ENCODE measurements around the gene OTOA.
"Not testable (repeated sequence)": the region's sequence is repeated elsewhere in the genome, so short reads cannot be mapped to it uniquely, and the experiment has no call there.

Gene OTOA

DNA sequence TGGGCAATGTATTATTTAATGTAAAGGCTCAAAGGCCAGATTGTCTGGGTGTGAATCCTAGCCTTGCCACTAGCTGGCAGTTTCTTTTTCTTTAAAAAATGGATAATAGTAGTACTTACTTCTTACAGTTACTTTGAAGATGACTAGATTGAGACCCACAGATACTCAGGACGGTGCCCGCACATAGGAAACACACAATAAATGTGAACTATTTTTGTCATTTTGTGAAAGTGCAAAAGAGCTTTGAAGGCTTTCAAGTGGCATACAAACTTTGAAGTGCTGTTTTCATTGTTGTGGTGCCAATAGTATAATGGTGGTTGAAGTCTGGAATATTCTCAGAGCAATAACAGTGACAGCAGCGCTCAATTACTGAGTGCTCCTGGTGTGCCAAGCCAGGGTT lies 63.6 kb downstream of the OTOA start:
- DNase-seq = no peak

DNA sequence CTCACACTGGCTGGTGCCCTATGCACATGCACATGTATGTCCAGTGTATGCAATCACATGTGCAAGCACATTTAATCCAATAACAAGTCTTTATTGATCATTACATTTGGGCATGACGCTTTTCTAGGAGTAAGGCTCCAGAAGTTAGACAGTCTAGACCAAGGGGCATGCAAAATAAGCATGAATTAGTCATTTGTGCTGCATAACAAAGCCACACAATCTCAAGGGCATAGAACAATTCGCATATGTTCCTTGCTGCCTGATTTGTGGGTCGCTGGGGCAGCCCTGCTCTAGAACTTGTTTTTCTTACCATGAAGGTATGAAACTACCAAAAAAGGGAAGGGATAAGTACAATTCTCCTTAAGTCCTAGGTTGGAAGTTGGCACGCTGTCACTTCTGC lies 67.5 kb downstream of the OTOA start:
- DNase-seq = not testable (repeated sequence)

DNA sequence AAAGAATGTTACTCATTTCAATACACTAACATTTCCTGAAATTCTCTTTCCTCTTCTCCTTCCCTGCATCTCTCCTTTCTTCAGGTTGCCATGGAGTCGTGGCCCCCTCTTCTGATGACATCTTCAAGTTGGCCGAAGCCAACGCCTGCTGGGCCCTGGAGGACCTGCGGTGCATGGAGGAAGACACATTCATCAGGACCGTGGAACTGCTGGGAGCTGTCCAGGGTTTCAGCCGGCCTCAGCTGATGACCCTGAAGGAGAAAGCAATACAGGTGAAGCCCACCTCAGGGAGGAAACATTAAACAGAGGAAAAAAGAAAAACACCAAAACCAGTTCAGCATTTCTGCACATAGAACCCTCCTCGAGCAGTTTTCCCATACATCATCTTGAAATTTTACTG lies 76.9 kb downstream of the OTOA start:
- not testable (repeated sequence) for DNase-seq

DNA sequence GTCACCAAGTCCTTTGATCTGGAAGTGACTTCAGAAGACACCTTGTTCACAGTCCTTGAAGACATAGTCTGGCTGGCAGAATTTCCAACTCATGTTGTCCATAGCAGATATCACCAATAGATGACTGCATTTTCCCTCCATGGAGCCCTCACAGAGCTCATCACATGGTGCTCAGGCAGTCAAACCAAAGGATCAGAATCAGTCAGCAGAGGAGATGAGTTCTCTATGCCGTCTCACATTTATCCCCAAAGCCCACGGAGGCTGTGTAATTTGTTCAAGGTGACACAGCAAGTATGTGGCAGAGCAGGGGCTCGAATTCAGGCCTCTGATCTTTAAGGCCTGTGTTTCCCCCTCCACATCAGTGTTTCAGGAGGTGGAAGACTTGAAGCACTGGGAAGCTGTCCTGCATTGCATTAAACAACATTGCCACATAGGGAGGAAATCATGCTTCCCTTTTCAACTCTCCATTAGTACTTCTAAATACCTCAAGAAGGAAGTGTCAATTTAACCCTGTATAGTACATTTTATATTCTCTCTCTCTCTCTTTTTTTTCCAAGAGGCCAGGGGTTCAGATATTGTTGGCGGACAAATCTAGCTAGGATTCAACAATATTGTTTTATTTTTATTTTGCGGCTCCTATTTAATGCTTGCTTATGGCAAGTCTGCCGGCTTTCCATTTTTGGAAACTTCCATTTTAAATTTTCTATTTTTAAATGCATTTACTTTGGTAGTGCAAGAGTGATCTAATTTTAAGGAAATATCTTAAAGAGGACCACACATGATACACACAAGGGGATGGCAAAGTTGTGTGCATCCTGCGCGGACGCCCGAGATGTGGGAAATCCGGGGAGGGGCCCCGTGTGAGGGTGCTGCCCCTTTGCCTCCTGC lies 92.7 kb downstream of the OTOA start:
- peak; percentile 5 to 16 for DNase-seq

DNA sequence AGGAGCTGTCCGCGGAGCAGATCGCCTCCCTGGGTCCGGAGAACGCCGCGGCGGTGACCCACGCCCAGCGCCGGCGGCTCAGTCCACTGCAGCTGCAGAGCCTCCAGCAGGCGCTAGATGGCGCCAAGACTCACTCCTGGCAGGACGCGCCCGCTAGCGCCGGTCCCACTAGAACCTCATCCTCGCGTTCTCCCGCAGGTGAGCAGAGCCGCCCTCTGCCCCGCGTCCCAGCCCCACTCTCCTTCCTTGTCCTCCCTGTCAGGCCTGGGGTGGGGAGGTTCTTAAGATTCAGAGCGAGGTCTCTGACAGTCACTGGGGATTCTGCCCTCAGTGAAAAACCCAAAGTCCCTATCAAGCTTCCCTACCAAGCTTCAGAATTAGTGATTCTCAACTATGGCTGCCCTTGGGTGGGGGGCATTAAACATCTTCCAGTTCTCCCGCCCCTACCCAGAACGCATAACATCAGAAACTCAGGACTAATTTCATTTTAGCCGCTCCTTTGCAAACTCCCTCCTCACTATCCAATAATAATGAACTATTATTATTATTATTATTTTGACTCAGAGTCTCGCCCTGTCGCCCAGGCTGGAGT lies 93.4 kb downstream of the OTOA start:
- DNase-seq = not testable (repeated sequence)

DNA sequence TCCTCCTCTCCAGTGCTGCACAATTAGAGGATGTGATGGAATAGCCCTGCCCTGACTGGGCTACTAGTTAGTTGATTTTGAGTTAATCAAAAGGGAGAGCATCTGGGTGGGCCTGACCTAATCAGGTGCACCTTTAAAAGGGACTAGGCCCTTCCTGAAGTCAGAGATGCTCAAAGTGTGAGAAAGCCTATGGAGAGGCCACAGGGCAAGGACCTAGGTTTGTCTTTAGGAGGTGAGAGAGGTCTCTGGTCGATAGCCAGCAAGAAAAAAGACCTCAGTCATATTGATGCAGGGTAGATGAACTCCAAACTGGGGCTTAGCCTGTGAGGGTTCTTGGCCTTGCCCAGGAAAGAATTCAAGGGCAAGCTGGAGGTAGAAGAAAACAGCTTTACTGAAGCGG lies 104.5 kb downstream of the OTOA start:
- DNase-seq = not testable (repeated sequence)

DNA sequence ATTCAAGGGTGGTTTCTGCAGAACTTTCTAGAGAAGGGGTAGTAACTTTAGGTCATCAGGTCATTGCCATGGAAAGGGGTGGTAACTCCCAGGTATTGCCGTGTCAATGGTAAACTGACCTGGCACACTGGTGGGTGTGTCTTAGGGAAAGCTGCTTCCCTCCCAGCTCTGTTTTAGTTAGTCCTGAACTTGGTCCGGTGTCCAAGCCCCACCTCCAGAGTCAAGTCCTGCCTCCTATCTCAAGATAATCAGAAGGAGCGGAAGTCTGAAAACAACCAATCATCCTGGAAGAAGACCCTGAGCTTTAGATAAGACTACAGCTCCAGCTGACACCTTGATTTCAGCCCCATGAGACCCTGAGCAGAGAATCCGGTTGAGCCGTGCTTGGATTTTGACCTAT lies 105.0 kb downstream of the OTOA start:
- not testable (repeated sequence) for DNase-seq

DNA sequence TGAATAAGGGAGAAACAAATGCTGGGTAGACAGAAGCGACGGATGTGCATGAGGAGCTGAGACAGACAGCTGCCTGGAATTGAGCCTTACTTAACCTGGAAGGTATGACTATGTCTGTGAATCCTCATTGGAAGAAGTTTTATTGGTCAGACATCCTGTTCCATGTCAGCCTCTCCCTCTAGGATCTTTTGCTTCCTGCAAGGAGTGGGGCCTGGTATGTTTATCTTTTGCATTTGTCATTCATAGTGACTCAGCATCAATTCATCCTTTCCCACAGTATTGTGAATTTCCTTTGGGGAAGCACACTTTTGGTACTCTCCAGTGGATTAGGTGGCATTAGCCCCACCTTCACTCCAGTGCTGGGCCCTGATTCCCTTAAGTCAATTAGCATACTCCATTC lies 105.5 kb downstream of the OTOA start:
- DNase-seq = not testable (repeated sequence)

DNA sequence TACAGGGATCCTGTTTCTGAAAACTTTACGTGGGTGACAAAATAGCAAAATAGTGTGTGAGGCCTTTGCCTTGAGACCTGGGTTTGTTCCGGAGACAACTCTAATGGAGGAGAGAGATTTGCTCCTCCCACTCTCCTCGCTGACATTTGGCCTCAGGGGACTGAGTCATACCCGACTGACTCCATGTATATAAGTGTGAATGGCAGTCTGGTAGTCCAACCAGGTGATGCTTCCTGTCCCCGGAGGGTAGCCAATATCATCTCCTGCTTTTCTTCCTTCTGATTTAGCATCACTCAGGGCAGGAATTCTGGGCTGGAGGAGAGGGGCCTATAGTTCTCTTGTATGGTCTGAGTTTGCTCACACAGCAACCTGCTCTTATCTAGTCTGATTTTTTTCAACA lies 106.8 kb downstream of the OTOA start:
- DNase-seq = not testable (repeated sequence)

DNA sequence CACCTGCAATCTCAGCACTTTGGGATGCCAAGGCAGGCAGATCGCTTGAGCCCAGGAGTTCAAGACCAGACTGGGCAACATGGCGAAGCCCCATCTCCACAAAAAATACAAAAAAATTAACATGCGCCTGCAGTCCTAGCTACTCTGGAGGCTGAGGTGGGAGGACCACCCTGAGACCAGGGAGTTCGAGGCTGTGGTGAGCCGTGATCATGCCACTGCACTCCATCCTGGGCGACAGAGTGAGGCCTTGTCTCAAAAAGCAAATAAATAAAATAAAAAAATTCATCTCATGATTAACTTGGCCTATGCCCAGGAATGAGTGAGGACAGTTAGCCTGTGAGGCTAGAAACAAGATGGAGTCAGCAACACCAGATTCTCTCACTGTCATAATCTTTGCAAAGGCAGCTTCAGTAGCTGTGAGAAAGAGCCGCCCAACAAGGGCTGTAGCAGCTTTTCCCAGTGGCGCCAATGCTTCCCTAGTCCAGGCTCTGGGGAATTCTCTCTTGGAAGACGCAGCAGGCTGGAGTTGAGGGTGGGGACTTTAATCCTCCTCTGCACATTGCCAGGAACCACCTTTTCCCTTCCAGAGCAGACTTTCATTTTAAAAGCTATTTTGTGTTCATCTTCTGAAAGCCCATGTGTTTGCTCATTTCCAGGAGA lies 108.9 kb downstream of the OTOA start:
- not testable (repeated sequence) for DNase-seq

DNA sequence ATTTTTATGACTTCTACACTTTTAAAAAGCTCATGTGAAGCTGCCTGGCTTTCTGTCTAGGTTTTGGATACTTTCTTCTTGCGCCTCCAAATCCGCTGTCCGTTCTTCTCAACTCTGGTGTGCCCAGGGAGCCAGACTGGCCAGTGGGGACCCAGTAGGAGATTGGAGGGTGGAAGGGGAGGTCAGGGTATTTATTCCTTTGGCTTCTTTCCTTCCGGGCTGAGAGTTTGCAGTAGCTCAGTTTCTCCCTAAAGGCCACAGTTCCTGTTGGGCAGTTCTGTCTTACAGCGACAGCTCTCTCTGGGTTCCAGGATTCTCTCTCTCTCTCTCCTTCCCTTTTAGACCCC lies 109.4 kb downstream of the OTOA start:
- DNase-seq = not testable (repeated sequence)

DNA sequence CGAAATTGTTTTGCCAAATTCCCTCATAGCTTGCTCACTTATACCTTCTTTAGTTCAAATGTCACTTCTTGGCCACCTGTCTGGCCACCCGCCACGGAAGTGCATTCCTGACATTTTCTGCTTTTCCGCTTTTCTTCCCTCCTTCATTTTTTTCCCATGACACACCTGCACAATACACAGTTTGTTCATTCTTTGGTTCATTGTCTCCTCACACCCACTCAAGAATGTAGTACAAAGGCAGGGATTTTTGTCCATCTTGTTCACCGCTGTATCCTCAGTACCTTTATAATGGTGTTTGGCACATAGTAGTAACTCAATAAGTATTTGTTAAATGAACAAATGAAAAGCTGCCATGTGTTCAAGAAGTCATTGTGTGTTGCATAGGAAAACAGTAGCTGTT lies 116.8 kb downstream of the OTOA start:
- DNase-seq = not testable (repeated sequence)

DNA sequence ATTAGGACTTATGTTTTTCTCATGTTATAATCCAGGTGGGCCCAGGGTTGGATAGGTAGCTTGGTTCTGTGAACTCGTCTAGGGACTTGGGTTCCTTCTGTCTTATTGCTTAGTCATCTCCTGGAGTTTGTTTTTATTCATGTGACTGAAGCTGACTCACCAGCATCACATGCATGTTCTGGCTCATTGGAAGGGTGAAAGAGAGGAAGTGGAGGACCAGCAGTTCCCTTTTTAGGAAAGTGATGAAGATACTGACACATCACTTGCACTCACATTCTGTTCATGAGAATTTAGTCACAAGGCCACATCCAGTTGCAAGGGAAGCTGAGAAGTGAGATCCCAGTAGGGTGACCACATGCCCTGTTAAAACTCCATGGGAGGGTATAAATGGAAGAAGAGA lies 126.7 kb downstream of the OTOA start:
- not testable (repeated sequence) for DNase-seq

DNA sequence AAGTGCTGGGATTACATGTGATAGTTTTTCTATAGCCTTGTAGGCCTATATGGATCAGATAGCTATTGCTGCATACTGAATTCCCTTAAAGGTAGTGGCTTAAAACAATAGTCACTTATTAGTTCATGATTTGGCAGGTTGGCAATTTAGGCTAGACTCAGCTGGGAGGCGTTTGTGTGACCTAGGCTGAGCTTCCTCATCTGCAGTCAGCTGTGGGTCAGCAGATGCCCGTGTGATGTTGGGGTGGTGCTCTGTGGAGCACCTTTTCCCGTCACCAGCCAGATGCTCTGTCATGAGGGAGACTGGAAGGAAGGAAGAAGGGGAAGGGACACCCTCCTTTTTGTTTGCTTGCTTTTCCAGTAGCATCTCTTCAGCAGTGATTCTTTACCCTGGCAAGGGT lies 129.5 kb downstream of the OTOA start:
- not testable (repeated sequence) for DNase-seq

DNA sequence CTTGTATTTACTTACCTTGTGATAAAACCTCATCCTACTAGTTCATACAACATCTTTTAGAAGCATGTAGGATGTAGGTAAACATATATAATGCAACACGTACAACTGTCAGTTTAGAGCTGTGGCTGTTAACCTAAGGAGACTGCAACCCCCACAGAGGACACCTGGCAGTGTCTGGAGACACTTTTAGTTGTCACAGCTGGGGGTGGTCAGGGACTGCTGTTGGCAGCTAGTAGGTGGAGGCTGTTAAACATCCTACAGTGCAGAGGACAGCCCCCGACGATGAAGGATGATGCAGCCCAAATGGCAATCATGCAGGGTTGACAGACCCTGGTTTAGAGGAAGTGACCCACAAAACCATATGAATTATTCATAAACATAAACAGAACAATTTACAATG lies 134.8 kb downstream of the OTOA start:
- not testable (repeated sequence) for DNase-seq

DNA sequence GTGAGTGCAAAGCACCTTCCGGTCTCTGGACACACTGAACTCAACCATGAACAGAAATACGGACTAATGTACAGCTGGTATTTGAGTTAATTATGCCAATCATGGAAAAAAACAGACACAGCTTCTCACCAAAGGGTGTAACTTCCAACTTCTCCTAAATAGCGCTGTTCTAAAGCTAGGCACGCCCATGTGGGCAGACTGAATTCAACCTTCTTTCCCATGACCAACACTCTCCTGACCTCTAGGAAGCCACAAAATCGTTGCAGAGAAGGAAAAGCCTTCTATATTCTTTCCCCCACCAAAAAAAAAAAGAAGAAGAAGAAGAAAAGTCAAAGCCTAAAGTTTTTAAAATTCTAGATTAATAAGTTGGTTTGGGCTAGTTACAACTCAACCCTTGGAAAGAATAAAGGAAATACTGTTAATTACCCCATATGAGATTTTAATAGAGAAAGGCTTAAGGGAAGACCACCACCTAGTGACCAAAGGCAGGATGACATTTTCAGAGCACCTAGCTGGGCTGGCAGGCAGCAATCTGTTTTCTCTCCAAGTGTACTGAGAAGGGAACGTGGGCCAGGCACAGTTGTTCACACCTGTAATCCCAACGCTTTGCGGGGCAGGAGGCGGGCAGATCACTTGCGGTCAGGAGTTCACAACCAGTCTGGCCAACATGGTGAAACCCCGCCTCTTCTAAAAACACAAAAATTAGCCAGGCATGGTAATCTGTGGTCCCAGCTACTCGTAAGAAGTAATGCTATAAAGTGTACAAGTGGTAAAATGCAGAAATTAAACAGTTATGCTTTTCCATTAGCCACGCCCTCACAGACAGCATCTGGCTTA lies 138.0 kb downstream of the OTOA start:
- not testable (repeated sequence) for DNase-seq

DNA sequence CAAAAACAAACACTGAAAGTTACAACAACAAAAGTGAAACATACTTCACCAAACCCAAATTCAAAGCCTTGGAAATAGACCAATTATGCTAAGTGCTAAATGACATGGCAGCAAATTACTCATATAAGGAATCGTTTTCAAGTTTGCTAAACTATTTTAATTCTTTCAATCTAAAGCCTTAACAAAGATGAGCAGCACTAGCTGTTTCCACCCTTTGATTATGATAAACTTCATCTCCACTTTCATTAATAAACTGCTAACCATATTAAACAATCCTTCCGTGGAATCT lies 138.6 kb downstream of the OTOA start:
- DNase-seq = not testable (repeated sequence)

Data from stimulated activated CD4-positive, alpha-beta T cell treated with anti-CD3 and anti-CD28 coated beads, Interleukin-2, amount 100 ng/mL, for 48 hours (primary cell).